M059J (cell line): ENCODE results near the gene FADS1. TPM values are rescaled to one million over a fixed set of nuclear protein-coding genes. Genes with fewer than 3 reads are reported as not detected.

ENCODE experiments used
- DNase-seq: peaks from one replicate; pipeline ENCODE4 v3.0.0-alpha.2; 2012; ENCODE audit warnings: low read depth
- total RNA-seq: library from RNA; depleted of rRNA; stranded (reverse); fragments of >200 nt; shearing (Covaris generic); gene quantifications from 2 replicates; pipeline ENCODE4 v1.2.3, GENCODE V29; 2014; rRNA removed

FADS1 gene
- 57.7 and 69.5 TPM in 2 replicates for total RNA-seq

- DNase-seq = peak; percentile 94
Measured at GRCh38 chr11:61816736-61817455, at the start of gene FADS1. Gene FADS1 (minus strand): TSS chr11:61817003. CDS start chr11:61816929, 74 bp downstream.

GRCh38 chr11:61866231-61866957, 49.6 kb upstream of the FADS1 start:
- no peak for DNase-seq

- no peak for DNase-seq
Measured at GRCh38 chr11:61864814-61865775, 48.3 kb upstream of the FADS1 start.

GRCh38 chr11:61863548-61864081, 46.8 kb upstream of the FADS1 start:
- no peak for DNase-seq

GRCh38 chr11:61862714-61863547, 46.1 kb upstream of the FADS1 start:
- peak; percentile 39 for DNase-seq

GRCh38 chr11:61861634-61862033, 44.8 kb upstream of the FADS1 start:
- no peak for DNase-seq

GRCh38 chr11:61860054-61860903, 43.5 kb upstream of the FADS1 start:
- DNase-seq = no peak

- peak; percentile 34 for DNase-seq
Measured at GRCh38 chr11:61855939-61856680, 39.3 kb upstream of the FADS1 start.

GRCh38 chr11:61854966-61855714, 38.3 kb upstream of the FADS1 start:
- DNase-seq = no peak

- DNase-seq = no peak
Measured at GRCh38 chr11:61854206-61854895, 37.5 kb upstream of the FADS1 start.

- no peak for DNase-seq
Measured at GRCh38 chr11:61853698-61854169, 36.9 kb upstream of the FADS1 start.

- no peak for DNase-seq
Measured at GRCh38 chr11:61851900-61852295, 35.1 kb upstream of the FADS1 start.

- no peak for DNase-seq
Measured at GRCh38 chr11:61851113-61851899, 34.5 kb upstream of the FADS1 start.

GRCh38 chr11:61850687-61851086, 33.9 kb upstream of the FADS1 start:
- no peak for DNase-seq

- DNase-seq = no peak
Measured at GRCh38 chr11:61848631-61849030, 31.8 kb upstream of the FADS1 start.

- DNase-seq = no peak
Measured at GRCh38 chr11:61847914-61848581, 31.2 kb upstream of the FADS1 start.
